GM20431 (cell line): ENCODE measurements around the gene CCDC33.

ENCODE experiments used
- in situ Hi-C: fragments of 300-500 bp; cut with MseI, MboI; formaldehyde crosslinking; loops from one replicate; pipeline ENCODE4 v1.15.0; 2020; ENCODE audit warnings: low sequenced_read_pairs; ENCODE audit not compliant: unreplicated experiment

Gene CCDC33

GRCh38 chr15:74253211-74253921, 17.2 kb downstream of the CCDC33 start:
- in situ Hi-C loops: no loop called here

GRCh38 chr15:74257105-74257504, 21.0 kb downstream of the CCDC33 start:
- in situ Hi-C loops: no loop called here

DNA sequence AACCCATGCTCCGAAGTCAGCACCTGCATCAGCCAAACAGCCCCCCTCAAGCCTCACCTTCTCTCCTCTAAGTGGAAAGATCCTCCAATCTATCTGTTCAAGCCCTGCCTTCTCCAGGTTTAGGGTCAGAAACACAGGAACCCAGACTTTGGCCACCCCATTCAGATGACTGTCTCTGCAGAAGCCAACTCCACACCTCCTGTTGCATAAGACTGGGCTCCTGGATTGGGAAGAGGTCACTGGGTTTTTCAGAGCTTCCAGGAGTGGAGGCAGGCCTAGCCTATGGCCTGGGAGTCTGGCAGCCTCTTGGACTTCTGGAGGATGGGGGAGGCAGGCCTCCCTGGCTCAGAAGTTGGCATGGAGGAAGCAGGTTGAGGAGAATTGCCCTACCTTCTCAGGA, 21.5 kb downstream of the CCDC33 start:
- in situ Hi-C loops: no loop called here

DNA sequence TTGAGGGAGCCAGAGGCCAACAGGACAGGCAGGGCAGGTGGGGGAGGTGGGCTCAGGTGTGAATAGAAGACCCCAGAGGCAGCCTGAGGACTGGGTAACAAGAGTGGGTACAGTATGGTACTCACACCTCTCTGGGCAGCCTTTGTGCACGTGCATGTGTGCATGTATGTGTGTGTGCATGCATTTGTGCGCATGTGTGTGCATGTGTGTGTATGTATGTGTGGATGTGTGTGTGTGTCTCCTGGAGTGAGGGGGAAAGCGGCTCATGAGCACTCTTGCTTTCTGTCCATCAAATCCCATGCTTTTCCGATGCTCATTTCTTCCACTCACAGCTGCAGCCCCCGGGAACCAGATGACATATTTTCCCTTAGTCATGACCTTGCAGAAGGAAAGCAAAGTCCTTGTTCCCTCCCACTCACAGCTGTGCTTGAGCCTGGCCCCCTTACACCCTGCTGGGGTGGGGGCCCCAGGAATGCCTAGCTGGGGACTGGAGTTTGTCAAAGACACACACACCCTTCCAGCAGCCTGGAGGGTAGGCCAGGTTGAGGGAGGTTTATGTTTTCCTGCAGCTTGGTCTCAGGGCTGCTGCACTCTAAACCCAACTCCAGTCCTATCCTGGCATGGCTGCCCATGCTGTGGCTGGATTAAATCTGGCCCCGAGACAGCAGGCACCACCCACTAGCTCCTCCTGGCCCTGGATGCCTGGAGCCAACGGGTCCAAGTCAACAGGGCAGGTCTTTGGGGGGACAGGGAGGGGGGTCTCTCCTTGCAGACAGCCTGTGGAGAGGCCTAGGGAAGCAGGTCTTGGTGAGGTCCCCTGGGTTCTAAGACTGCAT, 22.5 kb downstream of the CCDC33 start:
- in situ Hi-C loops: no loop called here

GRCh38 chr15:74259292-74259648, 23.1 kb downstream of the CCDC33 start:
- in situ Hi-C loops: no loop called here

GRCh38 chr15:74259821-74260607, 23.9 kb downstream of the CCDC33 start:
- in situ Hi-C loops: no loop called here

DNA sequence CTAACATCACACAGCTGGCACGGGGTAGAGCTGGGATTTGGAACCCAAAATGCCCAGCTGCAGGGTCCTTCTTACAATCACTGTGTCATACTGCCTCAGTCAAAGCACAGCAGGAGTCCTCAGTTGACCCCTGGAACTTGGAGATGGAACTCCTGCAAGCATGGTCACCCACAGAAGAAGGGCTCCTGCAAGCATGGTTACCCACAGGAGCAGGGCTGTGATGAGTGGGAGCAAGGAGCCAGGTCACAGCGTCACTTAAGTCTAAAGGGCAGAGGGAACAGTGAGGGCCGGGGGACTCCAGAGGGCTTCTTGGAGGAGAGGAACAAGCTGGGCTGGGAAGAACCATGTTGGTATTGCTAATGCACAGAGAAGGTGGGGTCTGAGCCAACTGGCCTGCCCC, 24.9 kb downstream of the CCDC33 start:
- in situ Hi-C loops: no loop called here

- in situ Hi-C loops: no loop called here
Observed at GRCh38 chr15:74261685-74262084, 25.6 kb downstream of the CCDC33 start.

GRCh38 chr15:74262151-74262550, 26.0 kb downstream of the CCDC33 start:
- in situ Hi-C loops: no loop called here

GRCh38 chr15:74262625-74263024, 26.5 kb downstream of the CCDC33 start:
- in situ Hi-C loops: no loop called here

DNA sequence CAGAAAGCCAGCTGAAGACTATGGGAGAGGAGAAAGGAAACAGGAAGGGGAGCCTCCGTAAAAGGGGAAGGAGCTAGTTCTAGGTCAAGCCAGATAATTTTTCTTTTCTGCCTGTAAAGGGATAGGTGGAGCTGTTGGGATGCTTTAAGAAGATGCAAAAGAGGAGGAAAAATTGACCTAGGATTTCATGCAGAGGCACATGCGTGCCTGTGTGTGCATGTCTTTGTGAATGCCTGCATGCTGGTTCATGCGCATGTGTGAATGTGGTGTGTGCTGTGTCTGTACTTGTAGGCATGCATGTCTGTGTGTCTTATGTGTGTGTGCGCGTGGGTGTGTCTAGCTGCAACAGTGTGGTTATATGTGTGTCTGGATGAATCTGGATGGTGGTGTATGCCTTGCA, 27.3 kb downstream of the CCDC33 start:
- in situ Hi-C loops: no loop called here

GRCh38 chr15:74264081-74264501, 28.0 kb downstream of the CCDC33 start:
- in situ Hi-C loops: no loop called here

DNA sequence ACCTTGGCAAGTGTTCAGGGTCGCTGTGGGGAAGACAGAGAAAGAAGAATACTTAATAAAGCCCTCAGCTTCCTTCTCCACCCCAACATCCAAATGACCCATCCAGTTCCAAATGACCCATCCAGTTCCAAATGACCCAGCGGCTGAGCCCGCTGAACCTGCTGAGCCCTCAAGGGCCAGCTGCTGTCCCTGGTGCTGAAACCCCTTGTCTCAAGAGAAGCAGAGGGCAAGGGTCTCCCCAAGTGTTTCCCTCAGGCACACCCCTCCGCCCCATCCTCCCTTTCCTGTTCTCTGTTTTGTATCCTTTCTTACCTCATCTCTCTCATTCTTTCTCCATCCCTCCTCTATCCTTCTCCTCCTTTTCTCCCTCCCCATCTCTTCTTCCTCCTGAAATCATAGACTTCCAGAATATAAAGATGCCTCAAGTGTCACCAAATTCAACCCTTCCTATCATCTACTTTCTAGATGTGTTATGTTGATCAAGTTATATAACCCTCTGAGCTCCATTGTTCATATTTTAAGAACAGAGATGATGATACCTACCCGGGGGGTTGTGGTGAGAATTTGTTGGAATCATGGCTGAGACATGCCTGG, 29.0 kb downstream of the CCDC33 start:
- in situ Hi-C loops: no loop called here

DNA sequence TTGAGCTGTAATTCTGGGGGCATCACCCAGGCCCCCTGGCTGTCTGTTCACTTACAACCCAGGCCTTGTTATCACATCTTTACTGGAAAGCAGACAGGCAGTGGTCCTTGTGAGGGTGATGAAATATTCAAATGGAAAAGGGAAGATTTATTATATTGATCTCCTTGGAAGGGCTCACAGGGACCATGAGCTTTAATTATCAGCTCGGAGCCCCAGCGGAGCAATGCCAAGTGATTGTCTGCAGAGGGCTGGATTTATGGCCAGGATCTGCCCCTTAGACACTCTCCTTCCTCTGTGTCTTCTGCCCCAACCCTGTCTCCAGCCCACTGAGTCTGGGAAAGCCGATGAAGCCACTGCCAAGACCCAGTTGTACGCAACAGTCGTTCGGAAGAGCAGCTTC, 31.9 kb downstream of the CCDC33 start:
- in situ Hi-C loops: no loop called here

DNA sequence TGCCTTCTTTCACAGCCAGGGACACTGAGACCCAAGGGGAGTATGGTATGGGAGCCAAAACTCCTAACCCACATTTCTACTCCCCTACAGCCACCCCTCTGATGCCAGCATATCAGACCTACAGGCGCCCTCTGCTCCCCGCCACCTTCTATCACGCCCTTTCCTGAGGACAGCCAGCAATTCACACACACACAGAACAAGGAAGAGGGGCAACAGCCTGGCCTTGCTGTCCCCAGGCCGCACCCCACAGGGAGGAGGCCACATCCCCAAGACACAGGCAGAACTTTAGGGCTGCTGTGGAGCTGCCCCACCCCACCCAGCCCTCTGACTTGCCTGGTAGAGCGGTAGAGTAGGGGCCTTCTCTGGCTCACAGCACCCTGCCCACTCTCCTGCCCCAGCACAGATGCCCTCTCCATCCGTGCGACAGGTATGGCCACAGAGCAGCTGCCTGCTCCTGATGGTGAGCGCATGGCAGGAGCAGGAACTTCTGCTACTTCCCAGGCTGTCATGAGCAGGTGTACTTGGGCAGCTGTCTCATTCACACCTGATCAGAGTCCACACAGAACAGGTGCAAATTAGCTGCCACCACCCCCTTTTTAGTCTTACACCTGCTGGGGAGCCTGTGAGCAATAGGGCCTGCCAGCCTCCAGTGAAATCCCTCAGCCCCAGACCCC, 33.4 kb downstream of the CCDC33 start:
- in situ Hi-C loops: no loop called here

GRCh38 chr15:74270155-74270554, 34.0 kb downstream of the CCDC33 start:
- in situ Hi-C loops: no loop called here

GRCh38 chr15:74270854-74271520, 34.9 kb downstream of the CCDC33 start:
- in situ Hi-C loops: no loop called here

GRCh38 chr15:74272812-74273211, 36.7 kb downstream of the CCDC33 start:
- in situ Hi-C loops: no loop called here

GRCh38 chr15:74274470-74275038, 38.4 kb downstream of the CCDC33 start:
- in situ Hi-C loops: no loop called here
